Gastrocnemius medialis (tissue), 4 donors: ENCODE data around the gene SPATS2L. TPM values are rescaled to one million over a fixed set of nuclear protein-coding genes. Genes with fewer than 3 reads are reported as not detected.

Experiments
- ATAC-seq, 2 donors: fragments of 150-250 bp; one replicate each; pipeline ENCODE4 v1.9.1; 2016
- DNase-seq, 2 donors: peaks; one replicate each; pipeline ENCODE4 v3.0.0-alpha.2; 2019
- H3K27ac ChIP-seq, 4 donors: fragments of 200-600 bp; sonication (generic); 1 replicate in 1 of 4; 2 replicates in 3 of 4; pipeline ENCODE4 v1.5.1; 2016 to 2018; ENCODE audit warnings: mild to moderate bottlenecking in 2 of 4, moderate library complexity in 1 of 4
- H3K27me3 ChIP-seq, 3 donors: fragments of 200-600 bp; sonication (generic) in 2 of 3; 1 replicate in 1 of 3; 2 replicates in 2 of 3; pipeline versions ENCODE4 v1.5.1 to v1.6.0; 2016 to 2019; ENCODE audit warnings: mild to moderate bottlenecking in 1 of 3, moderate library complexity in 1 of 3
- H3K36me3 ChIP-seq, 2 donors: fragments of 200-600 bp; sonication (generic) in 1 of 2; one replicate each; pipeline ENCODE4 v1.5.1; 2017 to 2018
- H3K4me1 ChIP-seq, 2 donors: fragments of 200-600 bp; sonication (generic) in 1 of 2; one replicate each; pipeline ENCODE4 v1.5.1; 2016 to 2017; ENCODE audit warnings: mild to moderate bottlenecking in 2 of 2
- H3K4me3 ChIP-seq, 4 donors: fragments of 200-600 bp; sonication (generic) in 3 of 4; 1 replicate in 1 of 4; 2 replicates in 3 of 4; pipeline ENCODE4 v1.5.1; 2016 to 2019; ENCODE audit warnings: mild to moderate bottlenecking in 2 of 4
- H3K9me3 ChIP-seq, 3 donors: fragments of 200-600 bp; sonication (generic) in 2 of 3; 1 replicate in 1 of 3; 2 replicates in 2 of 3; pipeline ENCODE4 v1.5.1; 2016 to 2019
- CTCF ChIP-seq, 5 experiments: fragments of 450-650 bp in 3 of 5; fragments of 200-600 bp in 2 of 5; sonication (generic) in 2 of 5; IDR thresholded peaks in 4 of 5; conservative IDR thresholded peaks in 1 of 5; 1 replicate in 4 of 5; 2 replicates in 1 of 5; pipeline ENCODE4 v1.5.1; 2016 to 2019; ENCODE audit warnings: antibody characterized with exemption in 5 of 5, mild to moderate bottlenecking in 3 of 5, moderate library complexity in 3 of 5
- POLR2A ChIP-seq, 2 donors: fragments of 450-650 bp; IDR thresholded peaks; one replicate each; pipeline ENCODE4 v1.6.1; 2017; ENCODE audit warnings: antibody characterized with exemption in 2 of 2, mild to moderate bottlenecking in 2 of 2, moderate library complexity in 2 of 2
- in situ Hi-C, 4 donors: fragments of 200-750 bp; cut with MboI; loops; one replicate each; pipeline versions ENCODE4 v1.15.0 to v1.8.0; 2017; ENCODE audit warnings: low sequenced_read_pairs in 4 of 4
- intact Hi-C: fragments of 100-400 bp; cut with DNase I; formaldehyde crosslinking; loops from one replicate; pipeline ENCODE4 v1.15.1; 2023; ENCODE audit warnings: low total_unique reads
- total RNA-seq, 4 donors: library from RNA; depleted of rRNA; stranded (reverse); fragments of >200 nt; gene quantifications; one replicate each; pipeline versions ENCODE4 v1.1.0 to v1.2.3, GENCODE V29; 2016

Gene SPATS2L
- total RNA-seq, 4 donors from 2014 or later = 34.0 to 74.2 (median 52.3) TPM

DNA sequence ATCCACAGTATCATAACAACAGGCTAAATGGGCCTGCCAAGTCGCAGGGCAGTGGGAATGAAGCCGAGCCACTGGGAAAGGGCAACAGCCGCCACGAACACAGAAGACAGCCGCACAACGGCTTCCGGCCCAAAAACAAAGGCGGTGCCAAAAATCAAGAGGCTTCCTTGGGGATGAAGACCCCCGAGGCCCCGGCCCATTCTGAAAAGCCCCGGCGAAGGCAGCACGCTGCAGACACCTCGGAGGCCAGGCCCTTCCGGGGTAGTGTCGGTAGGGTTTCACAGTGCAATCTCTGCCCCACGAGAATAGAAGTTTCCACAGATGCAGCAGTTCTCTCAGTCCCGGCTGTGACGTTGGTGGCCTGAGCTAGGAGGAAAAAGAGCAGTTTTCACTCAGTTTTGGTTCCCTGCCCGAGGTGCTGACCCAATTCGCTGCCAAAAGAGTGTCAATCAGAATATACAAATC, 171.2 kb downstream of the SPATS2L start:
- Histone ChIP-seq H3K4me3 (peak overlapping the region; percentile 34 to 53 (median 38)), H3K4me1 (peaks cover 12 to 26% of the 10 kb centered on the region in 2 donors), H3K27me3 (no peaks in the 10 kb centered on the region), H3K27ac (peak overlapping the region; percentile 59 to 73 (median 68)), H3K9me3 (no peaks in the 10 kb centered on the region), H3K36me3 (peaks cover 0 to 13% of the 10 kb centered on the region in 2 donors)
- in situ Hi-C loops = loop anchor here in 2 of 4 donors (5.0 to 10.0 kb wide), 2 partner anchors 173 to 490 kb away; partner anchors contain the start of gene SPATS2L (in 1 of the 2)
- TF ChIP-seq POLR2A (IDR thresholded peaks at IDR 0.05) (no peak), CTCF (IDR thresholded peaks at IDR 0.05 in 4 of 5, conservative IDR thresholded peaks at IDR 0.05 in 1 of 5) (no peak)
- intact Hi-C loops = no loop called here
- DNase-seq (peak; percentile 44 to 71), ATAC-seq (peak; percentile 72 to 83)

GRCh38 chr2:200479692-200480265, 173.3 kb downstream of the SPATS2L start:
- intact Hi-C loops (no loop called here), in situ Hi-C loops (loop anchor here in 2 of 4 donors (5.0 to 10.0 kb wide), 2 partner anchors 175 to 492 kb away; partner anchors contain the start of gene SPATS2L (in 1 of the 2))
- TF ChIP-seq CTCF (IDR thresholded peaks at IDR 0.05 in 4 of 5, conservative IDR thresholded peaks at IDR 0.05 in 1 of 5) (no peak), POLR2A (IDR thresholded peaks at IDR 0.05) (no peak)
- peaks cover 12 to 26% of the 10 kb centered on the region in 2 donors for H3K4me1 ChIP-seq
- H3K9me3 ChIP-seq = no peaks in the 10 kb centered on the region
- H3K27ac ChIP-seq = no peak overlapping the region
- ATAC-seq (no peak), DNase-seq (no peak)
- no peaks in the 10 kb centered on the region for H3K27me3 ChIP-seq
- peaks cover 0 to 1% of the 10 kb centered on the region in 2 donors for H3K36me3 ChIP-seq
- H3K4me3 ChIP-seq = no peak overlapping the region

DNA sequence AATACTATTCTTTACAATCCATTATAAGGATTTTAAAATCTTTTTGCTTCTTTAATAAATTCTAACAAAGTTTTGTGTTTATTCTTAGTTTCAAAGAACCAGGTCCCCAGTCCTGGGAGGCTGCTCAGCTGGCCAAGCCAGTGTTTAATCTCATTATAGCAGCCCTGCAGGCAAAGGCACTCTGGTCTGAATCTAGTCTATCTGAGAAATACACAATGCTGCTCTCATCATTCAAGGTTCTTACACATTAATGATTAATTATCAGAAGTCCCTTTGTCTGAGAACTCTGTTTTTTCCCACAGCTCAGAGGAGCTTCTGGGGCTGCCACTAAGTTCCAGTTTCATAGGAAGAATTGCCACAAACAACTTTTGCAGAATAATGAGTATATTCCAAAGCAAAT, 175.7 kb downstream of the SPATS2L start:
- no peak overlapping the region for H3K27ac ChIP-seq
- peaks cover 6 to 17% of the 10 kb centered on the region in 2 donors for H3K4me1 ChIP-seq
- TF ChIP-seq CTCF (IDR thresholded peaks at IDR 0.05 in 4 of 5, conservative IDR thresholded peaks at IDR 0.05 in 1 of 5) (no peak), POLR2A (IDR thresholded peaks at IDR 0.05) (no peak)
- no peaks in the 10 kb centered on the region for H3K27me3 ChIP-seq
- in situ Hi-C loops = no loop called here
- ATAC-seq = no peak
- intact Hi-C loops = no loop called here
- no peak overlapping the region for H3K4me3 ChIP-seq
- H3K36me3 ChIP-seq = no peaks in the 10 kb centered on the region
- DNase-seq = no peak
- no peaks in the 10 kb centered on the region for H3K9me3 ChIP-seq

GRCh38 chr2:200483729-200484198, 177.3 kb downstream of the SPATS2L start:
- Histone ChIP-seq H3K4me1 (peaks cover 0 to 3% of the 10 kb centered on the region in 2 donors), H3K27ac (no peak overlapping the region), H3K36me3 (no peaks in the 10 kb centered on the region), H3K9me3 (no peaks in the 10 kb centered on the region), H3K4me3 (no peak overlapping the region), H3K27me3 (no peaks in the 10 kb centered on the region)
- ATAC-seq (no peak), DNase-seq (no peak)
- intact Hi-C loops = no loop called here
- no peak for TF ChIP-seq CTCF (IDR thresholded peaks at IDR 0.05 in 4 of 5, conservative IDR thresholded peaks at IDR 0.05 in 1 of 5)
- TF ChIP-seq POLR2A (IDR thresholded peaks at IDR 0.05) = no peak
- in situ Hi-C loops = no loop called here
